ENCODE data around the gene WNT9B.

The WNT9B gene

GRCh38 chr17:46885415-46886309 is 34.3 kb downstream of the WNT9B start:
- DNase-seq, result no peak

- DNase-seq, result no peak
Measured at GRCh38 chr17:46886310-46886663, 34.9 kb downstream of the WNT9B start.

GRCh38 chr17:46887717-46888116 is 36.3 kb downstream of the WNT9B start:
- no peak for DNase-seq

- DNase-seq, result no peak
Measured at GRCh38 chr17:46888727-46889126, 37.3 kb downstream of the WNT9B start.

- no peak for DNase-seq
Measured at GRCh38 chr17:46889519-46889918, 38.1 kb downstream of the WNT9B start.

- DNase-seq, result no peak
Measured at GRCh38 chr17:46889992-46890564, 38.7 kb downstream of the WNT9B start.

GRCh38 chr17:46890638-46891037 is 39.3 kb downstream of the WNT9B start:
- no peak for DNase-seq

- no peak for DNase-seq
Measured at GRCh38 chr17:46892192-46892703, 40.9 kb downstream of the WNT9B start.

GRCh38 chr17:46894024-46894423 is 42.6 kb downstream of the WNT9B start:
- DNase-seq, result no peak

- DNase-seq, result no peak
Measured at GRCh38 chr17:46894476-46895151, 43.2 kb downstream of the WNT9B start.

- DNase-seq, result no peak
Measured at GRCh38 chr17:46895171-46895570, 43.8 kb downstream of the WNT9B start.

- no peak for DNase-seq
Measured at GRCh38 chr17:46896991-46897390, 45.6 kb downstream of the WNT9B start.

GRCh38 chr17:46898364-46898763 is 47.0 kb downstream of the WNT9B start:
- no peak for DNase-seq

GRCh38 chr17:46898860-46899259 is 47.5 kb downstream of the WNT9B start:
- no peak for DNase-seq

- DNase-seq, result no peak
Measured at GRCh38 chr17:46901291-46901690, 49.9 kb downstream of the WNT9B start.

GRCh38 chr17:46903762-46904672 is 52.6 kb downstream of the WNT9B start:
- DNase-seq, result no peak

GRCh38 chr17:46908068-46908737 is 56.8 kb downstream of the WNT9B start:
- no peak for DNase-seq

- DNase-seq, result no peak
Measured at GRCh38 chr17:46910179-46910927, 59.0 kb downstream of the WNT9B start.

GRCh38 chr17:46911311-46911710 is 59.9 kb downstream of the WNT9B start:
- DNase-seq, result no peak

GRCh38 chr17:46915596-46915995 is 64.2 kb downstream of the WNT9B start:
- no peak for DNase-seq

- DNase-seq, result no peak
Measured at GRCh38 chr17:46916211-46916610, 64.8 kb downstream of the WNT9B start.
